WTC11 (cell line): Measurements from ENCODE around the gene ANGPTL2.

Experiments used
- FOXP1 ChIP-seq: sonication (generic); formaldehyde crosslinking; IDR thresholded peaks from 2 replicates; pipeline ENCODE4 v1.8.0; 2022; ENCODE audit warnings: missing genetic modification reagents, mild to moderate bottlenecking, moderate library complexity, borderline replicate concordance
- IRF1 ChIP-seq: sonication (generic); formaldehyde crosslinking; IDR thresholded peaks from 2 replicates; pipeline ENCODE4 v1.8.0; 2023; ENCODE audit warnings: missing genetic modification reagents
- NFE2L1 ChIP-seq: sonication (generic); formaldehyde crosslinking; IDR thresholded peaks from 2 replicates; pipeline ENCODE4 v1.8.1; 2023; ENCODE audit warnings: missing genetic modification reagents
- PRDM15 ChIP-seq: sonication (generic); formaldehyde crosslinking; IDR thresholded peaks from 2 replicates; pipeline ENCODE4 v1.8.0; 2022; ENCODE audit warnings: missing genetic modification reagents
- TEAD4 ChIP-seq: sonication (generic); formaldehyde crosslinking; IDR thresholded peaks from 2 replicates; pipeline ENCODE4 v1.8.0; 2022; ENCODE audit warnings: mild to moderate bottlenecking, missing genetic modification reagents
- TF ChIP-seq, protein P1 (sequence below): fragments of 200-600 bp; IDR thresholded peaks from 2 replicates; pipeline ENCODE4 v1.8.0; 2022; ENCODE audit warnings: antibody characterized with exemption
- TF ChIP-seq, protein P2 (sequence below): sonication (generic); formaldehyde crosslinking; IDR thresholded peaks from 2 replicates; pipeline ENCODE4 v1.8.0; 2022; ENCODE audit warnings: mild to moderate bottlenecking, missing genetic modification reagents
- TF ChIP-seq, protein P3 (sequence below): sonication (generic); formaldehyde crosslinking; IDR thresholded peaks from 2 replicates; pipeline ENCODE4 v1.8.1; 2023; ENCODE audit warnings: mild to moderate bottlenecking, missing genetic modification reagents
- TF ChIP-seq, protein P4 (sequence below): sonication (generic); formaldehyde crosslinking; IDR thresholded peaks from 2 replicates; pipeline ENCODE4 v1.8.0; 2022; ENCODE audit warnings: mild to moderate bottlenecking, missing genetic modification reagents

DNA sequence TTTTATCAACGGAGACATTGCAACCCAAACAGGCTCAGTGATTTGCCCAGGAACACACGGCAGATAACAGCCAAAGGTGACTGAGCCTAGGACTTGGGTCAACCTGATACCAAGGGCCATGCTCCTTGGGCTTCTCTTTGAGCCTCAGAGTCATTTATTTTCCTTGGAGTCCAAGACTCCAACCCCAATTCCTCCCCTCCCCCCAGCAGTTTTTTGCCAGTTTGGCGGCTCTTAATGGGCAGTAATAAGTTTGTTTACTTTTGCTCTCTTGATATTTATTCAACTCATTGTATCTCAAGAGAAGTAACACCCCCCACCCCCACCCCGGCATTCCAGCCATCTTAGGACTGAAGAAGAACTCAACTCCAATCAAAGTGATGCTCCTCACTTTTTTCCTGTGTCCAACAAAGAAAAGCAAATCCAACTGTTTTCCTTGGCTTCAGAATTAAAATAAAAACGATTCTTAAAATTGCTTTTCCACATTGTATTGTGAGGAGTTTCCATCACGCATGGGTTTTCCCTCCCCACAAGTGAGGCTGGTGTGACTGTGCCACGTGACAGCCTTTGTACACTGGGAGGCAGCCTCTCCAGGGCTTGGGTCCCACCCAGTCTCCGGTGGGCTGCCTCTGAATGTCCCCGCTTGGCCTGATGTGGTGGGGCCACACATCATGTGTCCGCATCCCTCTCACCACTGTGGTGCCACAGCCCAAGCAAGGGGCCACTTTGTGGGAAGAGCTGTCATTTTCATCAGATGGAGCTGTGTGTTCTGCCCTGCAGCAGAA is 9.1 kb downstream of the ANGPTL2 start:
- TF ChIP-seq TEAD4 (CRISPR knock-in tag), result no peak
- TF ChIP-seq, protein P1, sequence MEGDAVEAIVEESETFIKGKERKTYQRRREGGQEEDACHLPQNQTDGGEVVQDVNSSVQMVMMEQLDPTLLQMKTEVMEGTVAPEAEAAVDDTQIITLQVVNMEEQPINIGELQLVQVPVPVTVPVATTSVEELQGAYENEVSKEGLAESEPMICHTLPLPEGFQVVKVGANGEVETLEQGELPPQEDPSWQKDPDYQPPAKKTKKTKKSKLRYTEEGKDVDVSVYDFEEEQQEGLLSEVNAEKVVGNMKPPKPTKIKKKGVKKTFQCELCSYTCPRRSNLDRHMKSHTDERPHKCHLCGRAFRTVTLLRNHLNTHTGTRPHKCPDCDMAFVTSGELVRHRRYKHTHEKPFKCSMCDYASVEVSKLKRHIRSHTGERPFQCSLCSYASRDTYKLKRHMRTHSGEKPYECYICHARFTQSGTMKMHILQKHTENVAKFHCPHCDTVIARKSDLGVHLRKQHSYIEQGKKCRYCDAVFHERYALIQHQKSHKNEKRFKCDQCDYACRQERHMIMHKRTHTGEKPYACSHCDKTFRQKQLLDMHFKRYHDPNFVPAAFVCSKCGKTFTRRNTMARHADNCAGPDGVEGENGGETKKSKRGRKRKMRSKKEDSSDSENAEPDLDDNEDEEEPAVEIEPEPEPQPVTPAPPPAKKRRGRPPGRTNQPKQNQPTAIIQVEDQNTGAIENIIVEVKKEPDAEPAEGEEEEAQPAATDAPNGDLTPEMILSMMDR, result no peak
- TF ChIP-seq, protein P2, sequence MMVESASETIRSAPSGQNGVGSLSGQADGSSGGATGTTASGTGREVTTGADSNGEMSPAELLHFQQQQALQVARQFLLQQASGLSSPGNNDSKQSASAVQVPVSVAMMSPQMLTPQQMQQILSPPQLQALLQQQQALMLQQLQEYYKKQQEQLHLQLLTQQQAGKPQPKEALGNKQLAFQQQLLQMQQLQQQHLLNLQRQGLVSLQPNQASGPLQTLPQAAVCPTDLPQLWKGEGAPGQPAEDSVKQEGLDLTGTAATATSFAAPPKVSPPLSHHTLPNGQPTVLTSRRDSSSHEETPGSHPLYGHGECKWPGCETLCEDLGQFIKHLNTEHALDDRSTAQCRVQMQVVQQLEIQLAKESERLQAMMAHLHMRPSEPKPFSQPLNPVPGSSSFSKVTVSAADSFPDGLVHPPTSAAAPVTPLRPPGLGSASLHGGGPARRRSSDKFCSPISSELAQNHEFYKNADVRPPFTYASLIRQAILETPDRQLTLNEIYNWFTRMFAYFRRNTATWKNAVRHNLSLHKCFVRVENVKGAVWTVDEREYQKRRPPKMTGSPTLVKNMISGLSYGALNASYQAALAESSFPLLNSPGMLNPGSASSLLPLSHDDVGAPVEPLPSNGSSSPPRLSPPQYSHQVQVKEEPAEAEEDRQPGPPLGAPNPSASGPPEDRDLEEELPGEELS (CRISPR knock-in tag), result no peak
- TF ChIP-seq IRF1 (CRISPR knock-in tag), result no peak
- no peak for TF ChIP-seq NFE2L1 (CRISPR knock-in tag)
- TF ChIP-seq FOXP1 (CRISPR knock-in tag), result no peak
- TF ChIP-seq, protein P3, sequence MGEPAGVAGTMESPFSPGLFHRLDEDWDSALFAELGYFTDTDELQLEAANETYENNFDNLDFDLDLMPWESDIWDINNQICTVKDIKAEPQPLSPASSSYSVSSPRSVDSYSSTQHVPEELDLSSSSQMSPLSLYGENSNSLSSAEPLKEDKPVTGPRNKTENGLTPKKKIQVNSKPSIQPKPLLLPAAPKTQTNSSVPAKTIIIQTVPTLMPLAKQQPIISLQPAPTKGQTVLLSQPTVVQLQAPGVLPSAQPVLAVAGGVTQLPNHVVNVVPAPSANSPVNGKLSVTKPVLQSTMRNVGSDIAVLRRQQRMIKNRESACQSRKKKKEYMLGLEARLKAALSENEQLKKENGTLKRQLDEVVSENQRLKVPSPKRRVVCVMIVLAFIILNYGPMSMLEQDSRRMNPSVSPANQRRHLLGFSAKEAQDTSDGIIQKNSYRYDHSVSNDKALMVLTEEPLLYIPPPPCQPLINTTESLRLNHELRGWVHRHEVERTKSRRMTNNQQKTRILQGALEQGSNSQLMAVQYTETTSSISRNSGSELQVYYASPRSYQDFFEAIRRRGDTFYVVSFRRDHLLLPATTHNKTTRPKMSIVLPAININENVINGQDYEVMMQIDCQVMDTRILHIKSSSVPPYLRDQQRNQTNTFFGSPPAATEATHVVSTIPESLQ, result no peak
- no peak for TF ChIP-seq PRDM15 (CRISPR knock-in tag)
- TF ChIP-seq, protein P4, sequence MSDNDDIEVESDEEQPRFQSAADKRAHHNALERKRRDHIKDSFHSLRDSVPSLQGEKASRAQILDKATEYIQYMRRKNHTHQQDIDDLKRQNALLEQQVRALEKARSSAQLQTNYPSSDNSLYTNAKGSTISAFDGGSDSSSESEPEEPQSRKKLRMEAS (CRISPR knock-in tag), result no peak
